GM21515 (cell line): ENCODE data around the gene NSD2.
"Not testable (repeated sequence)": the region's sequence is repeated elsewhere in the genome, so short reads cannot be mapped to it uniquely, and the experiment has no call there.

Experiments used
- ATAC-seq: cut with Tn5 transposase; IDR thresholded peaks from one replicate; pipeline ENCODE4 v1.9.1; 2021; ENCODE audit not compliant: unreplicated experiment

The NSD2 gene

GRCh38 chr4:1841887-1842210 lies 29.3 kb upstream of the NSD2 start:
- ATAC-seq, result no peak

- ATAC-seq, result no peak
These were observed 28.8 kb upstream of the NSD2 start for GRCh38 chr4:1842339-1842895.

GRCh38 chr4:1842993-1843448 lies 28.2 kb upstream of the NSD2 start:
- no peak for ATAC-seq

GRCh38 chr4:1843852-1844251 lies 27.3 kb upstream of the NSD2 start:
- no peak for ATAC-seq

- not testable (repeated sequence) for ATAC-seq
These were observed 26.6 kb upstream of the NSD2 start for GRCh38 chr4:1844618-1845017.

GRCh38 chr4:1846580-1846979 lies 24.6 kb upstream of the NSD2 start:
- ATAC-seq, result no peak

- ATAC-seq, result no peak
These were observed 20.9 kb upstream of the NSD2 start for GRCh38 chr4:1850276-1850675.

GRCh38 chr4:1851160-1851559 lies 20.0 kb upstream of the NSD2 start:
- no peak for ATAC-seq

GRCh38 chr4:1851575-1852410 lies 19.4 kb upstream of the NSD2 start:
- no peak for ATAC-seq

- ATAC-seq, result no peak
These were observed 18.1 kb upstream of the NSD2 start for GRCh38 chr4:1852904-1853623.

- no peak for ATAC-seq
These were observed 16.4 kb upstream of the NSD2 start for GRCh38 chr4:1854752-1855151.

GRCh38 chr4:1855333-1856070 lies 15.7 kb upstream of the NSD2 start:
- ATAC-seq, result peak; percentile 30

GRCh38 chr4:1856071-1856942 lies 14.9 kb upstream of the NSD2 start, which contains the start of gene LETM1:
Gene LETM1, minus strand, starts transcription at chr4:1856156. Its CDS starts 206 bp downstream, at chr4:1855950.
- ATAC-seq, result peak; percentile 87

- ATAC-seq, result no peak
These were observed 14.1 kb upstream of the NSD2 start for GRCh38 chr4:1856943-1857699.

GRCh38 chr4:1857931-1858330 lies 13.3 kb upstream of the NSD2 start:
- no peak for ATAC-seq

- no peak for ATAC-seq
These were observed 11.8 kb upstream of the NSD2 start for GRCh38 chr4:1859389-1859753.

GRCh38 chr4:1862055-1862911 lies 8.9 kb upstream of the NSD2 start:
- no peak for ATAC-seq

GRCh38 chr4:1862961-1863296 lies 8.3 kb upstream of the NSD2 start:
- no peak for ATAC-seq
